Loucy (cell line): Measurements from ENCODE around the gene NKAIN2.

ENCODE experiments used
- CTCF ChIP-seq: fragments of 200-600 bp; sonication (generic); conservative IDR thresholded peaks from 2 replicates; pipeline ENCODE4 v1.5.1; 2014; ENCODE audit warnings: mild to moderate bottlenecking, antibody characterized with exemption, low read length
- EZH2phosphoT487 ChIP-seq: fragments of 200-600 bp; IDR thresholded peaks from 2 replicates; pipeline ENCODE4 v1.6.1; 2018; ENCODE audit warnings: antibody characterized with exemption, mild to moderate bottlenecking, moderate library complexity, borderline replicate concordance

GRCh38 chr6:124436803-124437202, 633.1 kb downstream of the NKAIN2 start:
- TF ChIP-seq CTCF, result no peak
- TF ChIP-seq EZH2phosphoT487, result no peak
